Spinal cord (tissue), 10 donors: Measurements from ENCODE around the gene MVD. TPM values are rescaled to one million over a fixed set of nuclear protein-coding genes. Genes with fewer than 3 reads are reported as not detected.

ENCODE experiments used
- DNase-seq, 6 donors: peaks; one replicate each; pipeline versions ENCODE4 v3.0.0 to v3.0.0-alpha.2; 2013 to 2015; ENCODE audit warnings: low spot score in 6 of 6, low read depth in 4 of 6
- H3K27ac ChIP-seq: one replicate; pipeline ENCODE4 v1.5.1; 2013; ENCODE audit warnings: low read depth, low read length, control low read depth
- H3K27me3 ChIP-seq: one replicate; pipeline ENCODE4 v1.6.1; 2013; ENCODE audit warnings: low read length; ENCODE audit not compliant: control insufficient read depth, insufficient read depth
- H3K36me3 ChIP-seq: one replicate; pipeline ENCODE4 v1.6.1; 2013; ENCODE audit warnings: low read length; ENCODE audit not compliant: control insufficient read depth, insufficient read depth
- H3K4me1 ChIP-seq: one replicate; pipeline ENCODE4 v1.6.1; 2013; ENCODE audit warnings: low read length; ENCODE audit not compliant: control insufficient read depth, insufficient read depth
- H3K4me3 ChIP-seq: one replicate; pipeline ENCODE4 v1.5.1; 2013; ENCODE audit warnings: low read depth, low read length, control low read depth
- H3K9me3 ChIP-seq: one replicate; pipeline ENCODE4 v1.6.1; 2013; ENCODE audit warnings: low read length; ENCODE audit not compliant: control insufficient read depth, insufficient read depth
- WGBS: methylation state at CpG from one replicate; pipeline ENCODE4 v1.1.5; 2013; ENCODE audit warnings: missing lambda C conversion rate; ENCODE audit not compliant: insufficient coverage; 5-methylcytosine and 5-hydroxymethylcytosine counted together
- polyA plus RNA-seq, 2 donors: library from polyadenylated mRNA; unstranded; fragments of 120-200 nt; gene quantifications; one replicate each; pipeline ENCODE4 v1.2.1, GENCODE V29; 2013; ENCODE audit not compliant: insufficient read length in 2 of 2
- total RNA-seq, 2 donors: library from RNA; depleted of rRNA in 1 of 2; stranded (reverse); fragments of 120-200 nt in 1 of 2; fragments of >200 nt in 1 of 2; gene quantifications; one replicate each; pipeline versions ENCODE4 v1.2.3 to v1.2.4, GENCODE V29; 2013 to 2014
- donor health status: healthy.

Gene MVD
- total and polyA plus RNA-seq, 4 donors, result 39.5 to 157 (median 102) TPM

- no peaks in the 10 kb centered on the region for H3K9me3 ChIP-seq
- WGBS, result 71% methylated on average over 11 of the region's 15 CpGs
- peaks cover 24% of the 10 kb centered on the region for H3K4me1 ChIP-seq
- no peak overlapping the region for H3K27ac ChIP-seq
- no peak for DNase-seq
- no peaks in the 10 kb centered on the region for H3K27me3 ChIP-seq
- peaks cover 65% of the 10 kb centered on the region for H3K36me3 ChIP-seq
- no peak overlapping the region for H3K4me3 ChIP-seq
These were observed 4.2 kb downstream of the MVD start for GRCh38 chr16:88658714-88659113.

GRCh38 chr16:88657371-88657770, 5.5 kb downstream of the MVD start:
- no peaks in the 10 kb centered on the region for H3K27me3 ChIP-seq
- no peak for DNase-seq
- WGBS, result 90% methylated on average over 19 of the region's 19 CpGs
- H3K4me1 ChIP-seq, result peaks cover 22% of the 10 kb centered on the region
- no peaks in the 10 kb centered on the region for H3K9me3 ChIP-seq
- no peak overlapping the region for H3K27ac ChIP-seq
- peaks cover 78% of the 10 kb centered on the region for H3K36me3 ChIP-seq
- no peak overlapping the region for H3K4me3 ChIP-seq

- H3K36me3 ChIP-seq, result peaks cover 88% of the 10 kb centered on the region
- no peaks in the 10 kb centered on the region for H3K27me3 ChIP-seq
- no peaks in the 10 kb centered on the region for H3K9me3 ChIP-seq
- no peak overlapping the region for H3K4me3 ChIP-seq
- no peak for DNase-seq
- H3K4me1 ChIP-seq, result peaks cover 19% of the 10 kb centered on the region
- no peak overlapping the region for H3K27ac ChIP-seq
- WGBS, result 85% methylated on average over 14 of the region's 25 CpGs
These were observed 6.5 kb downstream of the MVD start for GRCh38 chr16:88656291-88656980.

- no peaks in the 10 kb centered on the region for H3K27me3 ChIP-seq
- 88% methylated on average over 27 of the region's 29 CpGs for WGBS
- no peak for DNase-seq
- peaks cover 22% of the 10 kb centered on the region for H3K4me1 ChIP-seq
- no peak overlapping the region for H3K4me3 ChIP-seq
- no peaks in the 10 kb centered on the region for H3K9me3 ChIP-seq
- peaks cover 92% of the 10 kb centered on the region for H3K36me3 ChIP-seq
- H3K27ac ChIP-seq, result no peak overlapping the region
These were observed 7.1 kb downstream of the MVD start for GRCh38 chr16:88655733-88656281.

GRCh38 chr16:88655053-88655732, 7.7 kb downstream of the MVD start:
- Histone ChIP-seq H3K27me3 (no peaks in the 10 kb centered on the region), H3K36me3 (peaks cover 96% of the 10 kb centered on the region), H3K27ac (no peak overlapping the region), H3K4me1 (peaks cover 28% of the 10 kb centered on the region), H3K9me3 (no peaks in the 10 kb centered on the region), H3K4me3 (no peak overlapping the region)
- no peak for DNase-seq
- 95% methylated on average over 50 of the region's 50 CpGs for WGBS

GRCh38 chr16:88654363-88655052, 8.4 kb downstream of the MVD start:
- Histone ChIP-seq H3K27ac (no peak overlapping the region), H3K9me3 (no peaks in the 10 kb centered on the region), H3K4me1 (peaks cover 29% of the 10 kb centered on the region), H3K27me3 (no peaks in the 10 kb centered on the region), H3K36me3 (peaks cover 96% of the 10 kb centered on the region), H3K4me3 (no peak overlapping the region)
- DNase-seq, result no peak
- 91% methylated on average over 27 of the region's 28 CpGs for WGBS

GRCh38 chr16:88653596-88654362, 9.1 kb downstream of the MVD start:
- Histone ChIP-seq H3K9me3 (no peaks in the 10 kb centered on the region), H3K4me1 (peaks cover 26% of the 10 kb centered on the region), H3K36me3 (peaks cover 92% of the 10 kb centered on the region), H3K27me3 (no peaks in the 10 kb centered on the region), H3K27ac (no peak overlapping the region), H3K4me3 (no peak overlapping the region)
- DNase-seq, result no peak
- WGBS, result 85% methylated on average over 32 of the region's 32 CpGs

GRCh38 chr16:88653101-88653500, 9.8 kb downstream of the MVD start:
- Histone ChIP-seq H3K27ac (no peak overlapping the region), H3K4me3 (no peak overlapping the region), H3K27me3 (no peaks in the 10 kb centered on the region), H3K36me3 (peaks cover 88% of the 10 kb centered on the region), H3K4me1 (peaks cover 26% of the 10 kb centered on the region), H3K9me3 (no peaks in the 10 kb centered on the region)
- DNase-seq, result no peak
- 88% methylated on average over 13 of the region's 13 CpGs for WGBS

- Histone ChIP-seq H3K9me3 (no peaks in the 10 kb centered on the region), H3K27me3 (no peaks in the 10 kb centered on the region), H3K4me1 (peaks cover 26% of the 10 kb centered on the region), H3K36me3 (peaks cover 88% of the 10 kb centered on the region), H3K27ac (no peak overlapping the region), H3K4me3 (no peak overlapping the region)
- no peak for DNase-seq
- 95% methylated on average over 6 of the region's 8 CpGs for WGBS
These were observed 10.2 kb downstream of the MVD start for GRCh38 chr16:88652762-88653063.
